HG02884 (cell line): ENCODE results near the gene LAMB3.
A peak's percentile ranks its signal among the peaks of the same experiment; 100 is the strongest.

Source experiments
- ATAC-seq: cut with Tn5 transposase; IDR thresholded peaks from one replicate; pipeline ENCODE4 v1.9.1; 2021; ENCODE audit warnings: mild to moderate bottlenecking, moderate library complexity; ENCODE audit not compliant: unreplicated experiment

LAMB3 gene

DNA sequence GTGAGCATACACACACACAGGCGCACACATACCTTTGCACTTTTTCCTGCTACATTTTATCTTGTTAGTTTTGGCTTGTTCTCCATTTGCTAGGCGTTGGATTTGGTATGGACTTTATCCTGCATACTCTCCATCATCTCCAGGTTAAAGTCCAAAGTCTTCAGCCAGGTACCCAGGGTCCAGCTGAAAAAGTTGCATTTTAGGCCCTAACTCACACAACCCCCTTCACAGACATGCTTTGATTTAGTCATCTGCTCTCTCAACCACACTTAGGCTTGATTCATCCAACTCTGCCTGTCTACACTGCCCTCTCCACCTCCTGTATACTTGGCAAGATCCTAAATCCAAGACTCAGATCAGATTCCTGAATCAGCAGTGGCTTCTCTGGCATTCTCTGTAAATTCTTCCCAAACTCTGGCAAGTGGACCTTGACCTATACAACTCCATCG lies 10.7 kb upstream of the LAMB3 start:
- ATAC-seq, result no peak

DNA sequence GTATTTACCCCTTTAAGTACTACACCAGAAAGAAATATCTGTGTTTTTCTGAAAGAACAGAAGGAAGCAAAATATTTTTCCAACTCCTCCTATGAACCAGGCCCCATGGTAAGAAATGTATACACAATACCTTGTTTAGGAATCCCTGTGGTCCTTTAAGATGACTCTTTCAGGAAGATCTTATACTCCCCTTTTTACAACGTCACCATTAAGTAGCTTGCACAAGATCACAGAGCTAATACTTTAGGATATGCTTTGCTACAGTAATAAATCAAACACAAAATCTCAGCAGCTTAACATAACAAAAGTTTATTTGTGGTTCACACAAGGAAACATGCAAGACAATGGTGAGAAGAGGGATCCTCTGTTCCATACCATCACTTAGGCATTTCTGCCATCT lies 8.8 kb upstream of the LAMB3 start:
- no peak for ATAC-seq

- ATAC-seq, result peak; percentile 92
Observed at GRCh38 chr1:209659909-209660308, 7.7 kb upstream of the LAMB3 start.

DNA sequence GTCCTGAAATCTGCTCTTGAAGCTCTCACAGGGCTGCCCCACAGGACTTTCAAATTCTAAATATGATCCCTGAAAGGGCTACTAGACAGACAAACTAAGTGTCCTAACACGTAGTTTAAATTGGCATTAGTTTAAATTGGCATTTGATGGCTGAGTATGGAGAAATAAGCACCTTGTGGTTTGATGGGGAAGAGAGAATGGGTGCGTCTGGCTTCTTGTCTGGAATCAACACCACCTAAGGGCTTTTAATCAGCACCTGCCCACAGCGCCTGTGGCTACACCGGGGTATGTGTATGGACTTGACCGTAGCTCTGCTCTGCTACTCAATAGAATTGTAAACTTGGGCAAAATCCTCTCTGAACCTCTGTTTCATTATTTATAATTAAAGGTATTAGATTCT lies 5.7 kb upstream of the LAMB3 start:
- no peak for ATAC-seq

DNA sequence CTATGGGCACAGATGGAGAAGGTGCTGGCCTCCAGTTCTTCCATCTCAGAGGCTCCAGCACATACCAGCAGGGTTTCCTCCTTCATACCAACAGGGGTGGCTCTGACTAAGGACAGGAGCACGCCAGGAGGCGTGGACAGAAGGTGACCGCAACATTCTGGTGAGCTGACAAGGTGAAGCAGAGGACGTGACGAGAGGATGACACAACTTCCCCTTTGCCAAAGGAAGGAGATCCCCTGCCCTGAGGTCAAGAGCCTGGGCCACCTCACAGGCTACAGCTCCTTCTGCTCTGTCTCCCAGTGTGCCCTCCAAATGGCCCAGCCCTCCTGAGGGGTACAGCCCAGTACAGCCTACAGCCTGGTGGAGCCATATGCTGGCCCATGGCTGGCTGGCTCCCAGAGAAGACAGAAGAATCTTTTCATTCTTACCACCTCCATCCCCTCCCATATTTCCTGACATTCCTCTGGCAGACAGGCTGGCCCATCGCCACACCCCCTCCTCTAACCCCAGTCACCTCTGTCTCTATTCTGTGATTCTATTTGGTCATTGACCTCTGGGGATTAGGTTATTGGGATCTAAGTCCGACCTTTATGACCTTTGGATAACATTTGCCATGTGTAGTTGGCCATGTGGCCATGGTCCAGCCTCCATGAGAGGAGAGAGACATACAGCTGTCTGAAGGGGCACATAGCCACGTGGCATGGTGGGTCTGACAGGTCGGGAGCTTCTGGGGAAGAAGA lies 5.1 kb upstream of the LAMB3 start:
- no peak for ATAC-seq

DNA sequence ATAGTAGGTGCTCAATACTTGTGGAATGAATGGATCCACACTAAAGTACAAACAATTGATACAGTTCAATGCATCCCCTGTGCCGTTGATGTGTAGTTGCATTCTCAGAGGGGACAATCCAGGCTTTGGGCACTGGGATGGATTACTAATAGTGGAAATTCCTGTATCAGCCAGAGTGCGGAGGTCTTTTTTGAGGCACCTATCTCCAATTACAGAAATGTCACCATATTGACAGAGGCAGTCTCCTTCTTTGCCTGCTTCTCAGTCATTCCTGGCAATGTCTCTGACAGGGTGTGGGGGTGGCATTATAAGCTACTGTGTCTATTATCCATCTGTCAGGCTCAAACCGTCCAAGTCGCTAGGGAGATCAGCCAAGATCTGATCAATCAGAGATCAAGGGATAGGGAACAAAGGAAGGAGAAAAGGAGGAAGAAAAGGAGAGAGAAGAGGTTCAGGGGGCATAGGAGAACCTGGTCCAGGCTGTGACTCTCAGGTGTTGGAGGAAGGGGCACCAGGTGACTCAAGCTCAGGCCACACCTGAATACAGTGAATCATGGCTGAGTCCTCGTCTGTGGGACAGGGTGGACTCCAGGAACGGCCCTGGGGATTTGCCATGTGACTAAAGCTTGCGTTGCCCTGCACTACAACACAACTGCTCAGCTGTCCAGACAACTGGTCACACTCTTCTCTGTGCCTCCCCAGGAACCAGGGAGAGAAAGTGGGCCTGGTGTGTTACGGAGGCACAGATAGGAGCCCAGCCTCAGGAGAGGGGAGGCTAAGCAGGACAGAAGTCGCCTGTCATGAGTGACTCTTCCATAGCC lies 3.4 kb upstream of the LAMB3 start:
- no peak for ATAC-seq

DNA sequence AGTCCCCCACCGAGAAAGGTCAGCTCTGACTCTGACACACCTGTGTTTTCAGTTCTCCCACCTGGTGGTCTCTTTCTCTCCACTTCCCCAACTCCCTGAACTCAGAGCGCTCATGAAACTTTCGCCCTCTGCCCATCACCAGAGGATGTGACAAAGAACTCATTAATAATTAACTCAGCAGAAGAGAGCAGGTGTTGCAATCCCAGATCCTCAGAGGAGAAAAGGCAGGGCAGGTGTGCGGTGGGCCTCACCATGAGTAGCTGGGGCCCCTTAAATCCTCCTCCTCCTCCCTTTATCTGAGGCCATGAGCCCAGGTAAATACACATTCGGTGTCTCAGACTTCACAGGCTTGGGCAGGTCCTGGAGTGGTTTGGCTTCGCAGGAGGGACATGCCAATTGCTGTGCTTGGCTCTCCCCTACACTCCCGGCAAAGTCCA lies 1.7 kb upstream of the LAMB3 start:
- no peak for ATAC-seq

GRCh38 chr1:209652873-209653401 lies 712 bp upstream of the LAMB3 start:
- ATAC-seq, result no peak

DNA sequence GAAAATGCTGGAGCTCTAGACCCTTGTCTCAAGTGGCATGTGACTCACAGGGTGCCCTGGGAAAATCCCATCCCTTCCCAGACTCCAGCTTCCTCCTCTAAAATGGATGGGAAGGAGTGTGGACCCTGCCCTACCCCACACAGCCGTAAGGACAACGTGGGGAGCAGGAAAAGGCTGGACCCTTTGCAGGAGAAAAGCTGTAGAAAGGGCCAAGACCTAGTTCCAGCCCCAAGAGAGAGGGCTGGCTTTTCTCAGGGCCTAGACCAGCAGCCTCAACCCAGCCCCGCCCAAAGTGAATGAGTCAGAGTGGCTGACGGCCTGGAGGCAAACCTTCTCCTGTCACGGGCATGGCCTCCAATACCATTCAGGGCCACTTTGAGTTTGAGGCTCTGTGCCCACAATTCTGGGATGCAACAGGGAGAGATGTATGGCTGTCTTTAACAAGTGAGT lies 1.1 kb downstream of the LAMB3 start:
- peak; percentile 65 for ATAC-seq

DNA sequence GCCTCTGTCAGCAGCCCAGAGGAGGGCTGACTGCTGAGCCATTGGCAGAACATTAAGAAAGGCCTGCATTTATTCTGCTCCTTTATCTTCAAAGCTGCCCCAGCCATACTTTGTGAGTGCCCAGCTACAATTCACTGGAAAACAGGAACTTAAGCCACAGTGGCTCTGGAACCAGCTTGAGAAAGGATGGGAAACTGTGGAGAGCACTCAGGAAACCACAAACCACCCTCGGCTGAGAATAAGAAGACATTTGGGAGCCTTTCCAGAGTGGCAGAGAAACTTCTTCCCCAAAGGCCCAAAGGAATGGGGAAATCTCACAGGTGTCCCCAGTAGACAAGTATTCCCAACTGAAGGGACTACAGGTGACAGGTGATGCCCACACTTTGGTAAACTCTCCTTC lies 1.8 kb downstream of the LAMB3 start:
- no peak for ATAC-seq

- ATAC-seq, result no peak
Observed at GRCh38 chr1:209648931-209649776, 3.1 kb downstream of the LAMB3 start.

- no peak for ATAC-seq
Observed at GRCh38 chr1:209648346-209648745, 3.9 kb downstream of the LAMB3 start.

- ATAC-seq, result no peak
Observed at GRCh38 chr1:209647156-209647555, 5.1 kb downstream of the LAMB3 start.

DNA sequence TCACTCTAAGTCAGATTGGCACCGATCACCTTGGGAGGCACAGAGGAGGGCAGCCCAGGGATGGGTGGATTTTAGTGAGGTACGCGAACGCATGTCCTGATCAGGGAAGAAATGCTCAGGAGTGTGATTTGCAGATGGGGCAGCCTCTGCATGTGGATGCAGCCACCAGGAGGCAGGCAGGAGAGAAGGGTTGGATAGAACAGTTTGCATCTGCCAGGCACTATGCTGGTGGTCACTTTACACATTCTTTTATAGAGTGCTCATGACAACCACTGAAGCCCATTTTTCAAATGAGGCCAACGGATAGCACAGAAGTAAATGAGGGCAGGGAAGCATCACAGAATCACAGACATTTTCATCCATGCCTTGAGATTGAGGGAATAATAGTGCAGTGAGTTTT lies 5.7 kb downstream of the LAMB3 start:
- ATAC-seq, result no peak

DNA sequence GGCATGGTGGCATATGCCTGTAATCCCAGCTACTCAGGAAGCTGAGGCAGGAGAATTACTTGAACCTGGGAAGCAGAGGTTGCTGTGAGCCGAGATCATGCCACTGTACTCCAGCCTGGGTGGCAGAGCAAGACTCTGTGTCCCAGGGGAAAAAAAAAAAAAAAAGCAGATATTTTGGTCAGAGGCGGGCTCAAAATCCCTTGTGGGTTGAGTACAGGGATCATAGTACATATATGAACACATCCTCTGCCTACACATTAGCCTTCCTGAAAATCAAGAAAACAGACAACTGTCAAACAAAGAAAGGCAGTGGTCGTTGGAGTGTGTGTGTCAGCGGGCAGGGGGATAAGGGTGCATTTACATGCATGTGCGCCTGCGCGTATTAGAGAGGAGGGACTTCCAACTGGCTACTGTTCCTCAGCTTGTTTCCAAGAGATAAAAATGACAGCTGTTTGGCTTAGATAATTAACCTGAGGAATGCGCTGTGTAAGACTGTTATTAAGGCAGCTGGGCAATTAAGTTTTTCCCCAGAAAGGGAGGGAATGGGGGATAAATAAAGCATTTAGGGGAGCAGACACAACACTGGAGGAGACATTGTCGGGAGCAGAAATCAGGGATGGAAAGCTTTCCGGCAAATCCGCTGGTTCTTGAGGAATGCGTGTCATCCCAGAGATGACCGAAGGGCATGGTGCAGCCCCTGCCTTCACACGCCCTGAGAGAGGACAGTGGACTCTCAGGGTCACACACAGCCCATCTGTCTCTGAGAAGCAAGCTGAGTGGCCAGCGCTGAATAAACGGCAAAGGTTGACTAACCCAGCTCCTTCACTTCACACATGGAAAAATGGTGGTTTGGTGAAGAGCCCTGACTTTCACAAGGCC lies 6.4 kb downstream of the LAMB3 start:
- ATAC-seq, result no peak

DNA sequence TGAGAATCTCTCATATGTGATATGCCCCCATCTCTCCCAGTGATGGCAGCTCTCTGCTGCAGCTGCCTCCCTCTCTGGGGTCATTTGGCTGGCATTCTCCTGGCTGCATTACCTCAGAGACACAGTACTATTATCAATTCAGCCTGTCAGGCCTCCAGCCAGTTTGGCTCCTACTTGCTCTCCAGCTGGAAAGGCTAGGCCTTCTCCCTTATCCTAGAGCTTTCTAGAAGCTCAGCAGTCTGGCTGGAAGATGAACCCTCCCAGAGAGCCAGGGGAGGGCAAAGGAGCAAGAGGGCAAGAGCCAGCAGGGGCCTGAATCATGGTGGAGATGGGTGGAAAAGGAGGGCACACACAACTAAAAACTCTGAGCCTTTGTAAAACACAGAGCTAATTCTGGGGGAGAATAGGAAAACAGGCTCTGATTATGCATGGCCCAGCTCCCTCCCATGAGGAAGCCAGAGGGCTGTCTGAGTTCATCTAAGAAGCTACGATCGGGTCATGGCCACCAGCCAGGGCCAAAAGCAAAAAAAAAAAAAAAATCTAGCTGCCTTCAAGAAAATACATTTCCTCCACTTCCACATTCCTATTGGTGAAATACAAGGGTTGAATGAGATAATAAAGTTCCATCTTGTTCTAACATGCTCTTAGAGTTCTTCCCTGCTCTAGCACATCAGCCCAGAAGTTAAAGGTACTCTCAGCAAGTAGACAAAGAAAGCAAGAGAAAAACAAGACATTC lies 8.8 kb downstream of the LAMB3 start:
- no peak for ATAC-seq

DNA sequence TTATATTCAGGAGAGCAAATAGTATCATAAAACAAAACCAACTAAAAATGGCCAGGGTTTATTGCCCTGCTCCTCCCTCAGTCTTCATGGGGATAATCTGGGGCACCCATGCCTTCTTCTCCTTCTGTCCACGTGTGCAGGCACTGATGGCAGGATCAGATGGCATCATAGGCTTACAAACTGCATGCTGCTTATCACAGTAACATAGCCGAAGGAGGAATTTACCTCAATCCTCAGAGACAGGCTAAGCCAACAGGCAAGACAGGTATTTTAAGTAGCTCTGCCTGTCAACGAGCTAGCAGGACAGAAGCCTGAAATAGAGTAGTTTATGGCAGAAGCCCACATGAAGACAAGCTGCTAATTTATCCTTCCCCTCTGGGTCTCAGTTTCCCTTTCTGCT lies 9.4 kb downstream of the LAMB3 start:
- no peak for ATAC-seq

DNA sequence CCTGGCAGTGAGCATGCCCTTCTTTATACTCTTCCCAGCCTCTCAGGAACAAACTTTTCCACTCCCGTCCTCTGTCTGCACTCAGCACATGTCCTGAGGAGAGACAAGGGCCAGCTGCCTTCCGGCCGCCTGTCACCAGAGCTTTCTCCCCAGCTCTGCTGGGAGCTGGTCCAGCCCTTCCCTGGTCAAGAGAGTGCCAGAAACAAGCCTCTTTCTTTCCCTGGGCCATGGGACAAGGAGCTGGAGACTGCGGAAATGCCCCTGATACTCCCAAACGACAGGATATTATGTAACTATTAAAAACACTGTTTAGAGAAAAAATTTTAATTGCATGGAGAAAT lies 10.4 kb downstream of the LAMB3 start:
- ATAC-seq, result no peak

DNA sequence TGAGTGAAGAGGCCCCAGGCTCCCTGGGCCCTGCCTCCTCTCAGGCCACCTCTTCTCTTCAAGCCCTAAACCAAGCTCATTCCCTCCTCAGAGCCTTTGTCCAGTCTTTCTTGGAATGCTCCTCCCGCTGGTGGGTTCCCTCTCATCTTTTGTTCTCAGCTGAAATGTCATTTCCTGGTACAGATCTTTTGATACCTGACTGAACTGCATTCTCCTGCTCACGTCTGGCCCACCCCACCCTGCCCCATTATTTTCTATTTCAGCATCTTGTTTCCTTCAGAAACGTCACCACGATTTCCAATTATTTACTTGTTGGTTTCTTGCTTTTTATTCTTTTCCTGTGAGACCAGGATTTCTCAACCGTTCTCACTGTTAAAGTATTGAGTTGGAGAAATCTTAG lies 16.4 kb downstream of the LAMB3 start:
- ATAC-seq, result no peak
